Activated T-cell treated with anti-CD3 and anti-CD28 coated beads for 24 hours (primary cell): ENCODE results near the gene CNOT11.

Source experiments
- DNase-seq: peaks from one replicate; pipeline ENCODE4 v3.0.0-alpha.2; 2020; ENCODE audit warnings: low read depth

Gene CNOT11

DNA sequence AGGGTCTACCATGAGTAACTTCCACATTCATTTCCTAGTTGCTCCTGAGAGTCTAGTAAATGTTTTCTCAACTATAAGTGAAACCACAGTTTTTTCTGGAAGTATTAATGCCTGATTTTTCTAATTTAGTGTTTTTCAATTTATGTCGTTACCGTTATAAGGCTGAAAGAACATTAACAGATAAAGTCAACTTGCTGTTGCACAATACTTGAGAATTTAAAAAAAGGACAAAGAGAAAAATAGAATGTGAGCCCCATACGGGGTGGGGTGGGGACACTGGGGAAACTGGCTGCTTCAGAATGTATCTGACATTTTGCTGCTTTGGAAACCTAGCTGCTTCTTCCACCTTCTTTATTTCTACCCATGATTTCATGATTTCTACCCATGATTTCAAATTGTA lies 26.2 kb downstream of the CNOT11 start:
- no peak for DNase-seq

DNA sequence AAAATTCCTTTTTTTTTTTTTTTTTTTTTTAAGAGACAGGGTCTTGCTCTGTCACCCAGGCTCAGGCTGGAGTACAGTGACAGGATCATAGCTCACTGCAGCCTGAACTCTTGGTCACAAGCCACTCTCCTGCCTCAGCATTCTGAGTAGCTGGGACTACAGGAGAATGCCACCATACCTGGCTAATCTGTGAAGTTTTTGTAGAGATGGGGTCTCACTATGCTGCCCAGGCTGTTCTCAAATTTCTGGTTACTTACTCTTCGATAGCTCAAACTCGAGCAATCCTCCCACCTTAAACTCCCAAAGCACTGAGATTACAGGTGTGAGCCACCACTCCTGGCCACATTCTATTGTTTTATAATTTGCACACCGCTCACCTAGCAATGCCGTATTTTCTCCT lies 28.8 kb downstream of the CNOT11 start:
- no peak for DNase-seq

DNA sequence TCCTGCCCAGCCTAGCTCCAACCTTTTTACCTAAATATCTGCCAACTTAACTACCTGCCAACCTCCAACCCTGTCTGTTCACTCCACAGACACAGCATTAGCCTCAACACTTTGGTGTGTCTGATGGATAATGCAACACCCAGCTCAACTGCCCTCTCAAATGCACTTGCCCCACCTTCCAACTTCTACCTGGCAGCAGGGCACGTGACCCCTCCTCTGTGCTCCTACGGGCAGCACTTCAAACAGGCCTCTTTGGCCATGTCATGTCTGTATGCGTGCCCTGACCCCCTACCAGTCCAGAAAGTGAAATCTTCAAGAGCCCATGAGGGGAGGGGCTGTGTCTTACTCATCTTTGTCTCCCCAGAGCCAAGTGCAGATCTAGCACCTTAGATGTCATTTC lies 30.3 kb downstream of the CNOT11 start:
- no peak for DNase-seq

DNA sequence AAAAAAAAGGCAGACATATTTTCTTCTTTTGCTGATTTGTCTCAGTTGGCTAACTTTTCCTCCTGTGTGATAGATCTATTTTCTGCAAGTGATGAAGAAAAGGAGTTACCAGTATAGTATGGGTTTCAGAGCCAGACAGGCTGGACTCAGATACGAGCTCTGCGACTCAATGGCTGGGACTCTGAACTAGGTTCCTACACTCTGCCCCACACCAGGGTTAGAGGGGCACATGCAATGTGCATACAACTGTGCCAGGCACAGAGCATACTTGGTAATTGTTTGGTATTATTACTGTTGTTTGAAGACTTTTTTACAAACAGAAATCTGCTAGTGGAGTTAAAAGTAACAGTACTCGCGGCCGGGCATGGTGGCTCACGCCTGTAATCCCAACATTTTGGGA lies 34.0 kb downstream of the CNOT11 start:
- DNase-seq = no peak

DNA sequence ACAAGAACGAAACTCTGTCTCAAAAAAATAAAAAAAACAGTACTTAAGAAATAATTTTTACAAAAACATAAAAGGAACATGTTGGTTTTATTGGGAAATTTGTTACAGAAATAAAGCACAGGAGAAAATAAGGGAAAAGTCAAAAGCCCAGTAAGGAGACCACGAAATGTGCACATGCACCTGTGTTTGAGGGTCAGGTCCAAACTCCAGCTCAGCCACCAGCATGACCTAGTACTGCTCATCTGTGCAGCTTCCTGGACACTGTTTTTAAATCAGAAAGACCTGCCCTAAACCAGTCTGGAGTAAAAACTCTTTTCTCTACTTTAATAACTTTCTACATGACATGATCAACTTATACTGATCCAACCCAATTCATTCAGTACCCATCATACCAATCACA lies 34.6 kb downstream of the CNOT11 start:
- DNase-seq = no peak

DNA sequence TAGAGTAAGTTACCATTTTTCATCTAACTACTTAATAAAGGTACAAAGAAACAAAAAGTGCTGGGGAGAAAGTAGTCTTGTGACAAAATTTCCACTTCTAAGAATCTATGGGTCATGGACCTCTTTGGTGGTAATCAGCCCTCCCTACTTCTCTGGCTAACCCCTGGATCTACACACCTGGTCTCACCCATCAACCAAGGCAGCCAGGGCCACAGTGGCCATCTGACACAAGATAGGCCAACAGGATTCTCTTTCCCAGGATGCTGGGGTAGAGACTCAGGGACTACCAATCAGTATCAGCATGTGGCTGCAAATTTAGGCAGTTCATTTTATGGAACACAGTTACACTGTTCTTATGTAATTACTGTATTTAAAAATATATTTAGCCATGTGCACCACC lies 38.0 kb downstream of the CNOT11 start:
- no peak for DNase-seq

DNA sequence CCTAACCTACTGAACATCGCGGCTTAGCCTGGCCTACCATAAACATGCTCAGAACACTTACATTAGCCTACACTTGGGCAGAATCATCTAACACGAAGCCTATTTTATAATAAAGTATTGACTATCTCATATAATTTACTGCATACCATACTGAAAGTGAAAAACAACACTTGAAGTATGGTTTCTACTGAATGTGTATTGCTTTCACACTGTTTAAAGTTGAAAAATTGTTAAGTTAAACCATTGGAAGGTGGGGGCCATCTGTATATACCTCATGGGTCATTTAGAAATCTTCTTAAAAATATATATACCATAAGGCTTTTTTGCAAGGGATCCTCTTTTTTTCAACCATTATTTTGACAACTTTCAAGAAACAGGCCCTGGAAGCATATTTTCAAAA lies 39.3 kb downstream of the CNOT11 start:
- no peak for DNase-seq

DNA sequence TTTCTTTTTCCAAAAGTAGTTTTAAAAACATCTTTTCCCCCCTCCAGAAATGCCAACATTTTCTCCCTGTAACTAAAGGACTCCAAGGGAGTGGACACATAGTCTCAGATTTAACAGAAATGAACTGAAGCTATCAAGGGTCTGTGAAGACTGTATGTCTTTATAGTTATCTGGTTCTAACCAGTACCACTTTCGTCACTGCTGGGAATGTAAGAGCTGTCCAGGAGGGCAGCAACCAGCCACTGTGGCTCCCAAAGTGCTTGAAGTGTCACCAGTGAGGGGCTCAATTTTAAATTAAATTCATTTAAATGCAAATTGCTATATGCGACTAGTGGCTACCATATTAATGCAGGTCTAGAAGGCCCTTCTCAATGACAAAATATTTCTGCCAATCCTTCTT lies 40.9 kb downstream of the CNOT11 start:
- DNase-seq = no peak

DNA sequence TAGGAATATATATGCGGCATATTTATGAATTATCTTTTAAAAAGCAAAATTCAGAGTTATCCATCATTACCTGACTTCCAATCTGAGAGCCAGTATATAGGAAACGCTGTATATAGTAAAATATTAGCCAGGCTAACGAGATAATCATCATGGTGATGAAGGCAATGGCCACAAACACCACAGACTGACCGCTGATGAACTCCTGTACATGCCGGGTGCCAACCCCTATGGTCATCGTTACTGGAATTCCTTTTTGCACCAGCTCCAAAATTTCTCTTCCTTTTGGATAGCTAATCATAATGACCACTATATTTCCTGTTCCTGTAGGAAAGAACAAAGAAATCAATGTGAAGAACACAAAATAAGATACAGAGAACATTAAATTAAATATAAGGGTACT lies 42.2 kb downstream of the CNOT11 start:
- DNase-seq = no peak

DNA sequence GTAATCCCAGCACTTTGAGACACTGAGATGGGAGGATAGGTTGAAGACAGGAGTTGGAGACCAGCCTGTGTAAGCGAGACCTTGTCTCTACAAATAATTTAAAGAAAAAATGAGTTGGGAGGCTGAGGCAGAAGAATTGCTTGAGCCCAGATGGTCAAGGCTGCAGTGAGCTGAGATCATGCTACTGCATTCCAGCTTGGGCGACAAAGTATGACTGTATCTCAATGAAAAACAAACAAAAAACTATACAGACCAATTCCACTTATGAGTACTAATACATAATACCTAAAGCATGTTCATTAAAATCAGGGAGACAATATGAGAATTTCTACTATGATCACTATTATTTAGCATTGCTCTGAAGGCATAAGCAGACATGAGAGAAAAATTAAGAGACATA lies 43.2 kb downstream of the CNOT11 start:
- DNase-seq = no peak

DNA sequence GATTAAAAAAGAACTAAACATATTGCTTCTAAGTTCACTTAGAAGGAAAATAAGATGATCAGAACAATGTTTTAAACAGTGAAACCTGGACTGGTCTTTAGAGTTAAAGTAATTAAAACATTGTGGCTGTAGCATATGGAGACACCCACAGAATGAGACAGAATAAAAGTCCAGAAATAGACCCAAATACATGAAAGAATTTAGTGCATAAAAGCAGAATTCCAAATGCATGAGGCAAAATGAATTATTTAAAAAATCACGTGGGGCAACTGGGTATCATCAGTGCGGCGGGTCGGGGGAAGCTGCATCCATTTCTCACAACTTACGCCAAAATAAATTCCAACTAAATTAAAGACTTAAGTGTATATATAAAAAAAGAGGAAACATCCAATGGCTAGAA lies 43.7 kb downstream of the CNOT11 start:
- no peak for DNase-seq

DNA sequence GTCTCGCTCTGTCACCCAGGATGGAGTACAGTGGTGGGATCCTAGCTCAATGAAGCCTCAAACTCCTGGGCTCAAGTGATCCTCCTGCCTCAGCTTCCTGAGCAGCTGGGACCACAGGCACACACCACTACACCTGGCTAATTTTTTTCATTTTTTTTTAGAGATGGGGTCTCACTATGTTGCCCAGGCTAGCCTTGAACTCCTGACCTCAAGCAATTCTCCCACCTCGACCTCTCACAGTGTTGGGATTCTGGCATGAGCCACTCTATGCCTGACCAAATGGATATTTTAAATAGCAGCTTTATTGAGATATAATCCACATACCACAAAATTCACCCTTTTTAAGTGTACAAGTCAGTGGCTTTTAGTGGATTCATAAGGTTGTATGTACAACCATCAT lies 44.7 kb downstream of the CNOT11 start:
- no peak for DNase-seq

DNA sequence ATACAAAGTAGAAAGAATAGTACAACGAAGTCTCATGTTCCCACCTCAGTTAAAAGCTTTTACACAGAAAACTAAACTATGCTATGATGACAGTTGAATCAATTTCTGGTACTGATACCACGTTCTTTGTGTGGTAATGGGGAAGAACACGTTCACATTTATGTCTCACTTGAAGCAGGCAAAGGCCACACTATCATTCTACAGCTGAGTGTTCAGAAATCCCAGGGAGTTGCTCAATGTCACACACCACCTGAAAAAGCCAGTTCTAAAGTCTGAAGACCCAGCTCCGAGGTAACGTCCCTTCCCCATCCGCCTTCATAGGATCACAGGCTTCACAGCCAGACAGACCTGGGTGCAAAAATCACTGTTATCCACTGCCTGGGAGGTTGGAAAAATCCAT lies 46.9 kb downstream of the CNOT11 start:
- DNase-seq = no peak

DNA sequence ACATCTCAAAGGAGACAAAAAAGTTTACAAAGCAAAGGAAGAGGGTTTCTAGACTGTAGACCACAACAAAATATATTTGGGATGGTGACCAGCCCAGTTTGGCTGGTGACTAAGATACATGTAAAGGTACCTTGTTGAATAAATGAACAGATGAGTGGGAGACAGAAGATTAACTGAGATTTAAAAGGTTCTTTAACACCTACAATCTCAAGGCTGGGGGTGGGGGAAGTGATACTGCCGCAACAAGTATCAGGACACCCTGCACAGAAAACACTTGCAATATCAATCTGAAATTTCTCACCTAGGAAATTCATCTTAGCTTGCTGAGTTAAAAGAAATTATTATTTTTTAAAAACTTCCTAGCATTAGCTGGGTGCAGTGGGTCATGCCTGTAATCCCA lies 47.5 kb downstream of the CNOT11 start:
- DNase-seq = no peak

DNA sequence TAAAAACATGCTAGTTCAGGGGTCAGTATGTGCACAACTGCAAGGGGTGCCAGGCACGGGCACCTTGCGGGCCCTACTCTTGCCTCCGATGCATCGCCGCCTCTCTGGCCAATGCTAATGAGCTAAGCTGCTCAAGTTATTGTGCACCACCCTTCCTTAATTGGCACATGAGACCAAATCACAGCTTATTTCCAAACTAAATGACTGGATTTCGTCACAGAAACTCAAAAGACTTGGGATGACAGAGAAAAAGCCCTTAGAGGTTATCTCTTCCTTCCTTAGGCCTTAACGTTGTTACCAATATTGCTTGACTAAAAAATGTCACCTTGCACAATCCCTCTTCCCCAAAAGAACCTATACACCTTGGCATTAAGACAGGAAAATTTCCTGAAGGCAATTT lies 48.1 kb downstream of the CNOT11 start:
- no peak for DNase-seq

DNA sequence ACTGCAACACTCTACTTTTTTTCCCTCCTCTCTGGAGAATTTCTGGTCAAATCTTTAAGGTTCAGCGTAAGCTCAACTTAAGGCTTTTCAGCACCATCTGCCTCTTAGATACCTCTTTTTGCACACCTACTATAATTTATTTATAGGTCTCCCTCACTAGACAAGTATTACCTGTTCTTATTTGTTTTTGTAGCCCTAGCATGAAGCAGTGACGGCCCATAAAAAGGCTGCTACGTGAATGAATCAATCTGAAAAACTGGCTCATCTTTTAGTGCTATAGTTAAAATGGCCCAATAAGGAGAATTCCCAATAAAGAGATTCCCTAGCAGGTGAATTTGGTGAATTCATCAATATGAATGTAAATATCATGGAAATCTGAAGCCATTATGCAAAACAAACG lies 49.3 kb downstream of the CNOT11 start:
- no peak for DNase-seq

DNA sequence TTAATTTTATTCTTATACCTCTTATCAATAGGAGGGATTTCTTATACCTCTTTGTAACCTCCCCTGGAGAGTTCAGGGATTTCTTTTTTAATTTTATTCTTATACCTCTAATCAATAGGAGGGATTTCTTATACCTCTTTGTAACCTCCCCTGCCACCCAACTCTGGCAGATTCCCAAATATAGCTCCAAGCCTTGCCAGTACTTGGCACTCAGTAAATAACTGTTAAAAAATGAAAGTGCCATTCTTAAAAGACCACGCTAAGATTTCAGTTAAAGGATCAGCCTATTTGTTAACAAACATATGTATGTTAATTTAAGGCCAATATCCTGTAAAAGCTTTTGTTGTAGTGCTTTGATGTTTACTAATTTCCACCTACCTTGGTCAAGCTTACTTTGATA lies 51.0 kb downstream of the CNOT11 start:
- no peak for DNase-seq

DNA sequence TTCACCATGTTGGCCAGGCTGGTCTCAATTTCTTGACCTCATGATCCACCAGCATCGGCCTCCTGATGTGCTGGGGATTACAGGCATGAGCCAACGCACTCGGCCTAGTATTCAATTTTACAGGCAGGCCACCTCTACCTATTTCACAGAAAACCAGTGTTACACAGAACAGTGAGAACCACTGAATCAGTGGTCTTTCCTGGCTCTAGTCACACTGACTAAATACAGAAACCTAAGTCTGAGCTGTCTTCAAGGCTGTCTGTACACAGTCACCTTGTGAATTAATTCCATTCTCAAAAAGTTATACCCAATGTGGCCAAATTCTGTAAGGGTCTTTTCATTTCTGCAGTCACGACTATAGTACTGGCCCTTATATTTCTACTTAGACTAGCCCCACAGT lies 52.3 kb downstream of the CNOT11 start:
- no peak for DNase-seq

DNA sequence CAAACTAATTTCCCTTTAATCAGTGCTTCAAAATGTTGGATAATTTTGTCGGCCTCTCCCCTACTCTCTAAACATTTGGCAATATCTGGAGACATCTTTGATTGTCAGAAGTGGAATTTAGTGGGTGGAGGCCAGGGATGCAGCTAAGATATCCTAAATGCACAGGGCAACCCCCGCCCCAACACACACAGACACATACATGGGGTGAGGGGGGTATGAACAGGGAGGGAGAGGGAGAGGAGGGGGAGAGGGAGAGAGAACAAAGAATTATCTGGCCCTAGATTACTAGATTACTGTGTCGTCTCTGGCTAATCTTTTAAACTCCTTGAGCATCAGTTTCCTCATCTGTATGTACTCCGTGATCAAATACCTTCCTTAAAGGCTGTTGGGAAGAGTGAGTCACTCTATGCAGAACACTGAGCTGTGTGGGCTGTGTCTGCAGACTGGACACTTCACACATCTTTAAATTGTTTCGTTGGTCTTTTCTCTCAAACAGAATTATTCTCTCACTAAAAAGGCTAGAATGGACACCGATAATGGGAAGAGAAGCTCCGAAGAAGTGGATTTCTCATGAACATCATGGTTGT lies 52.9 kb downstream of the CNOT11 start:
- no peak for DNase-seq

DNA sequence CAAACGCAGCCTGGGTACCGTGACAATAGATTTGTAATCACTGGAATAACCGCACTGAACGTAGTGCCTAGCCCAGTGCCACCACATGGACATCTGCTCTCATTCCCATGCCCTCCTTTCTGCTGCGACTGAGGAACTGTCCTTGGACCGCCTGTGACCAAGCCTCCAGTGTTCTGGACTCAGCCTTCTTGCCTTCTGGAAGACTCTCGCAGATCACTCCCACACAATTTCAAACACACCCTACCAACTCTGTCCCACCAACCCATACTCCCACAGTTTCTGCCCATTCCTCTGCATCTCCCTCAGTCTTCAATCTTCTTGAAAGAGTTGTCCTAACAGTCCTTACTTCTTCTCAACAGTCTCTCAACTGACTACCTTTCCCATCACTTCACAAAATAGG lies 53.7 kb downstream of the CNOT11 start:
- DNase-seq = no peak

DNA sequence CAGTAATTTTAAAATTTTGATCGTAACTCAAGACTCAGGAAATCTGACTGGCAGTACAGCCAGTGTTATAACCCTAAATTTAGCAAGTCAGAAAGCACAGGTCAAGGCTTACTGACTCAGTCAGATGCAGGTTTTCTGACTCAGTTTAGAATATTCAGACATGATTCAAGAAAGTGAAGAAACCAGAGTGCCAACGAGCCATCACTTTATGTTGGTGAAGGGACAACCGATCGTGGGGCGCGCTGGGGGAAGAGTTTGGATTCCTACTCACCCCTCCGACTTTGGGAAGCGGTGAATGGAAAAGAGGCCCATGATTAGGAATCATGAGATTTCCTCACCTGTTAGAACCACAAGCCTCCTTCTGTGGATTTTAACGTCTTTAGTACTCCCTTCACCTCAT lies 54.8 kb downstream of the CNOT11 start:
- peak; percentile 23 for DNase-seq

DNA sequence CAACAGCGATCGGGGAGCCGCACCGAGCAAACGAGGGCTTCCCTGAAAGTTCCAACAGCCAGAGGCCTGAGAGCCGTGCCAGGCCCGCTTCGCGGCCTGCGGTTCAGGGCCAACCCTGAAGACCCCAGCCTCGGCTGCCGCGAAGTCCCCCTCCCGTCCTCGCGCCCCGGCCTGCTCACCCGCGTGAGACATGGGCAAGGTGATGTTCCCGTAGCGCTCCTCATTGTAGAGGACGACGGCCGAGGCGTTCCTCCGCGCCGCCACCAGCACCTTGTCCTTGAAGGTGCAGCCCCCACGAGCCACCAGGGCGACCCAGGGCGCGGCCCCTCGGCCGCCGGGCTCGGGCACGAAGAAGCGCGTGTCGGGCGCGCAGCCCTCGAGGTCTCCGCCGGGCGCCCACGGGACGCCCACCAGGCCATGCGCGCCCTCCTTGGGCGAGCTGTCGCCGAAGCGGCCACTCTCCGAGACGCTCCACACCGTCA lies 55.3 kb downstream of the CNOT11 start:
- peak; percentile 20 for DNase-seq

DNA sequence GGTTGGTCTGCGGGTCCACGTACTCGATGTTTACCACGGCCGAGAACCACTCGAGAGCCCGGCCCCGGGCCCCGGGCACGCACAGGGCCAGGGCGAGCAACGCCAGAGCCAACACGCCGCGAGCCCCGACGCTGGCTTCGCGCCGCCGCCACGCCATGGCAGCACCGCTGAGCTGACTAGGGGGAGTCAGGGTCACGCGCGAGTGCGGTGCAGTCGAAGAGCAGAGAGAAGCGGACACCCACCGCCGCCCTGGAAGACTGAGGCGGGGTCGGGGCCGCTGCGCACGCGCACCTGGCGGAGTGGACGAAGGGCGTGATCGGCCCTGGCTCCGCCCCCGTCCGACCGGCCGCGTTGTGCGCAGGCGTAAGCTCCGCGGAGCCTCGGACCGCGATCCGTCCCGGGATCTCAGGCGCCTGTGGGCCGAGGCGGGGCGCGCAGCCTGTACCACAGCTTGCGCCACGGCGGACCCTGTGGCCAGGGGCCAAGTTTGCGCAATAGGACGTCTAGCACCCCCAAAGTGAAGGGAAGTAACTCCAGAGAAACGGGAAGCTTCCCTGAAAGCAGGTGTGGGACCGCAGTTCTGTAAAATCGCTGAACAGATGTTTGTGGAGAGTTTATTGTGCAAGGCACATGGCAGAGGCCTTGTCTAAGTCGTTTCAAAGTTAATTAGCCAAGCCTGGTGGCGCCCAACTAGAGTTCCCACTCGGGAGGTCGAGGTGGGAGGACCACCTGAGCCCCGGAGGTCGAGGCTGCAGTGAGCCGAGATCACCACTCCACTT lies 55.9 kb downstream of the CNOT11 start, which contains the start of gene RNF149:
Gene RNF149, minus strand, starts transcription at position 270 of the 779 bp plus-strand sequence. Its CDS starts 113 bp downstream, at position 157.
- DNase-seq = peak; percentile 85
